ENCODE results near the gene NEK2.

Gene NEK2

GRCh38 chr1:211619033-211619996, 56.1 kb downstream of the NEK2 start:
- H3K27ac ChIP-seq: no peak overlapping the region
- TF ChIP-seq CTCF (conservative IDR thresholded peaks at IDR 0.05): no peak
- no peak for TF ChIP-seq ZFX (IDR thresholded peaks at IDR 0.05)

DNA sequence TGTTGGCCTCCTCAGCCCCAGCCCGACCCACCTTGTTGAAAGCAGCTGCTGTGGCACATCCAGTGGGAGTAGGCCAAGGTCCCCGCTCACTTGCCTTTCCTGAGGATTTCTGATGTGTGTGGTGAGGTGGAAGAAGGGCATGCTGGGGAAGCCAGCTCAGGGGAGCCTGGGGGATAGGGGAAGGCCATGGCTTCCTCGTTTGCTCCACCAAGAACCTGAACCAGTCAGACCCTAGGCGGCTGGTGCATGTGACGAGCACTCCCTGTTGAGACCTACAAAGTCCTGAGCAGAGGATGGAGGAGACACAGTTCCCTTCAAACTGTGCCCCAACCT, 58.5 kb downstream of the NEK2 start:
- no peak overlapping the region for H3K27ac ChIP-seq

GRCh38 chr1:211616231-211616964, 59.0 kb downstream of the NEK2 start:
- TF ChIP-seq ZFX (IDR thresholded peaks at IDR 0.05): no peak
- TF ChIP-seq CTCF (conservative IDR thresholded peaks at IDR 0.05): no peak
- H3K27ac ChIP-seq: no peak overlapping the region

More for the DNA sequence above, 58.5 kb downstream of the NEK2 start:
- TF ChIP-seq CTCF (conservative IDR thresholded peaks at IDR 0.05) (no peak), ZFX (IDR thresholded peaks at IDR 0.05) (no peak)

DNA sequence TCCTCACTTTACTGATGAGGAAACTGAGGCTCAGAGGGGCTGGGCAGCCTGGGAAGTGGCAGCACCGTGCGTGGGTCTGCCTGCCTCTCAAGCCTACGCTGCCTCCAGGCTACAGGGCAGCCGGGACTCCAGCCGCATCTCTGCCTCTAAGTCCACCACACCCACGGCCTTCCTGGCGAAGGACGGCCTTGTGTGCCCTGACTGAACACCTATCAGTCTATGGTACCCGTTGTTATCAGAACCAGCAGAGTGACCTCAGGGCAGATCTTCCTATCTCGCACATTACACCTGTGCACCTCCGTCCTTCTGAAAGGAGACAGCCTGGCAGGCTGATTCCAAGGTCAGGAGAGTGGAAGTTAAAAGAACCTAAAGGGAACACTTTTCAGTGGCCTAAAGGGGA, 60.8 kb downstream of the NEK2 start:
- no peak for TF ChIP-seq CTCF (conservative IDR thresholded peaks at IDR 0.05)
- no peak for TF ChIP-seq ZFX (IDR thresholded peaks at IDR 0.05)
- H3K27ac ChIP-seq: no peak overlapping the region

- no peak for TF ChIP-seq ZFX (IDR thresholded peaks at IDR 0.05)
- no peak for TF ChIP-seq CTCF (conservative IDR thresholded peaks at IDR 0.05)
- H3K27ac ChIP-seq: no peak overlapping the region
Observed at GRCh38 chr1:211613951-211614350, 61.5 kb downstream of the NEK2 start.

GRCh38 chr1:211613108-211613947, 62.1 kb downstream of the NEK2 start:
- no peak for TF ChIP-seq CTCF (conservative IDR thresholded peaks at IDR 0.05)
- no peak for TF ChIP-seq ZFX (IDR thresholded peaks at IDR 0.05)
- no peak overlapping the region for H3K27ac ChIP-seq
